ENCODE results near the gene MVP.

Gene MVP

DNA sequence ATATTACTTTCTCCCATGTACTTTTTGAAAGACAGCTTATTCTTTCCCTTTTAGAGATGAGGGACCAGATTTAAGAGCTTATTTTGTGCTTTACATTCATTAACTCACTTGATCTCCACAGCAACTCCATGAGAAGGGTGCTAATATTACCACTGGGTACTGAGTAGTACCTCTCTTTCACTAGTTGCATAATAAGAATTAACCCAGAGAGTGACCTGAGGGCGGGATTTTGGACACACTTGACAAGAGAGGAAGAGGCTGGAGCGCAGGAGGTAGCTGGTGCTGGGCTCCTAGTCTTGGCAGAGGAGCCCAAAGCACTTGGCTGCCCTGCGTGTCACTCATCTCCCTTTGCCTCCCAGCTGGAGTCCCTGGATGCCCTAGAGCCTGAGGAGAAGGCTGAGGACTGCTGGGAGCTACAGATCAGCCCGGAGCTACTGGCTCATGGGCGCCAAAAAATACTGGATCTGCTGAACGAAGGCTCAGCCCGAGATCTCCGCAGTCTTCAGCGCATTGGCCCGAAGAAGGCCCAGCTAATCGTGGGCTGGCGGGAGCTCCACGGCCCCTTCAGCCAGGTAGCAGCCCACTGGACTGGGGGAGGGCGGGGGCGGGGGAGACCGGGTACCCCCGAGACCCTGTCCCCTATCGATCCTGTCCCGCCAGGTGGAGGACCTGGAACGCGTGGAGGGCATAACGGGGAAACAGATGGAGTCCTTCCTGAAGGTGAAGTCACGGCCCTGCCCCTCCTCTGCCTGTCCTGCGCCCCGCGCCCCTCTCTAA is 15.6 kb upstream of the MVP start:
- DNase-seq, result no peak

DNA sequence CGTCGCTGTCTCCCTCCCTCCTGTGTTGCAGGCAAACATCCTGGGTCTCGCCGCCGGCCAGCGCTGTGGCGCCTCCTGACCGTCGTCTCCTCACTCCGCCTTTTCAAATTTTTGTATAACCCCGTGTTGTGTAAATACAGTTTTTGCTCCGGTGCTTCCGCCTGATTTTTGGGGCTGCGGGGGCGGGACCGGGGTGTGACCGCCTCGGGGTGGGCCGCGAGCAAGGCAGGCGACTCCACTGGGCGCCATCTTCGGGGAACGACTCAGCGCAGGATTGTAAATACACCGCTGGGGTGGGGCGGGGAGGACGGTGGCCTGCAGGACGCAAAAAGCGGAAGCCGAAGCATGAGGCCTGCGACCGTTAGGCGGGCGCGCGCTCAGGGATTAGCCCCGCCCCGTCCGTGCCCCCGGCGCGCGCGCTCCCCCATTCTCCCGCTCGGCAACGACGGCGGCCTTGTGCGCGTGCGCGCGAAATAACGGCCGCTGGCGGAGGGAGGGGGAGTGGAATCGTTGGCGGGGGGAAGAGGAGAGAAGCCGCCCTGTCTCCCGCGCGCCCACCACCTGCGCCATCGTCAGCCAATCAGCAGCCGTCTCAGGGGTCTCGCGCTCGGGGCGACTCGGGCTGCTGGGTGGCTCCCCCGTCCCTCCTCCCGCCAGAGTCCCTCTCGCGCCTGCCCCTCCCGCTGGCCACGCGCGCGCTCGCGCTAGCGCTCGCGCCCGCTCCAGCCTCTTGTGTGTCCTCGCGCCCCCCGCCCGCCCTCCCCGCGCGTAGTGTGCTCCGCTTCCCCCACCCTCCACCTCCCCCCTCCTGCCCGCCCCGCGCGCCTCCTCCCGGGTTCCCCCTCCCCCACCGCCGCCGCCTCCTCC is 14.8 kb upstream of the MVP start:
- no peak for DNase-seq

- DNase-seq, result no peak
These were observed 14.1 kb upstream of the MVP start, which contains the start of gene MAZ for GRCh38 chr16:29806099-29806579. TSS of gene MAZ (plus strand) at chr16:29806529. CDS start at chr16:29806702, 173 bp downstream.

- DNase-seq, result no peak
These were observed 13.4 kb upstream of the MVP start for GRCh38 chr16:29806641-29807425.

GRCh38 chr16:29807426-29808218 is 12.6 kb upstream of the MVP start:
- no peak for DNase-seq

- no peak for DNase-seq
These were observed 11.9 kb upstream of the MVP start for GRCh38 chr16:29808219-29808900.

DNA sequence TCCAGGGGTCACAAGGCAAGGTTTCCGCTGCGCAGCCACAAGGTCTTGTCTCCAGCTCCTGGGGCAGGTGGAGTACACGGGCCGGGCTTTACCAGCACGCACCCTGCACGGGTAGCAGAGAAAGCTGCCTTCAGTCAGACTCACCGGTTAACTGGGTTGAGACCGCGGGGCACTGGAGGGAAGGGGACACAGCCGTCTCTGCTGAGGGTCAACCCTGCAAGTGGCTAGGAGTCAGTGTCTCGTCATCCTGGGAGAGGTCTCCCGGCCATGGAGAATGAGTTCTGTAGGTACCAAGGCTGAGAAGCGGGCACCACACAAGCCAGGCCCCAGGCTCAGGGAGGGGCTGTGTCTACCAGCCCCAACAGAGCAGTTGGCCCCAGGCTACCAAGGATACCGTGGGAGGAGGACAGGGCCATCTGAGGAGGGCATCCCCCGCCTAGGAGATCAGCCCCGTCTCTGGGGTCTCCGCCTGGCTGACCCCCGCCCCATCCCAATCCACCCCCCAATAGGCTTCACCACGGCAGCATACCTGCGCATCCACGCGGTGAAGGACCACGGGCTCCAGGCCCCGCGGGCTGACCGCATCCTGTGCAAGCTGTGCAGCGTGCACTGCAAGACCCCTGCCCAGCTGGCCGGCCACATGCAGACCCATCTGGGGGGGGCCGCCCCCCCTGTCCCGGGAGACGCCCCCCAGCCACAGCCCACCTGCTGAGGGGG is 11.1 kb upstream of the MVP start:
- no peak for DNase-seq

DNA sequence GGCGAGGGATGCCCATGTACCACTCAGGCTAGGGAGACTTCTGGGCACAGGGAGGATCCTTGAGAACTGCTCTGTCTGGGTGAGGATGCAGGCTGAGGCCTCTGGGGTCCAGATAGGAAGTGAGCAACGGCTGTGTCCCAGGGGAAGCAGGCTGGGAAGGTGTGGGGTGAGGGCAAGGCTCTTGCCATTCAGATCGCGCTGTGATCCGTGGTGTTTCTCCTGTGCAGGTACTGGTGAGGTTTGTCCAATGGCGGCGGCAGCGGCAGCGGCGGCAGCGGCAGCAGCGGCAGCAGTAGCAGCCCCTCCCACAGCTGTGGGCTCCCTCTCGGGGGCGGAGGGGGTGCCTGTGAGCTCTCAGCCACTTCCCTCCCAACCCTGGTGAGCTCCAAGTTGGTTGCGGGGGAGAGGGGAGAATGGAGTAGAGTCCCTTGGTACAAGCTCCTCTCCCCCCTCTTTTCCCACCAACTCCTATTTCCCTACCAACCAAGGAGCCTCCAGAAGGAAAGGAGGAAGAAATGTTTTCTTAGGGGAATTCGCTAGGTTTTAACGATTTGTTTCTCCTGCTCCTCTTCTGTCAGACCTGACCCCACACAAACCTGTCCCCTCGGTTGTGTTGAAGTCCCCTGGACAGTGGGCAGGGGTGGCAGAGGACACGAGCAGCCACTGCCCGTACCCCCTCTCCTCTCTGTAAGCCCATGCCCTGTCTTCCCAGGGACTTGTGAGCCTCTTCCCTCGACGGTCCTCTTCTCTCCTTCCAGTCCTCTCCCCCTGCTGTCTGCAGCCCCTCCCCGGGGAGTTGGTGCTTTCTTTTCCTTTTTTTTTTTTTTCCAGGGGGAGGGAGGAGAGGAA is 10.2 kb upstream of the MVP start:
- no peak for DNase-seq

DNA sequence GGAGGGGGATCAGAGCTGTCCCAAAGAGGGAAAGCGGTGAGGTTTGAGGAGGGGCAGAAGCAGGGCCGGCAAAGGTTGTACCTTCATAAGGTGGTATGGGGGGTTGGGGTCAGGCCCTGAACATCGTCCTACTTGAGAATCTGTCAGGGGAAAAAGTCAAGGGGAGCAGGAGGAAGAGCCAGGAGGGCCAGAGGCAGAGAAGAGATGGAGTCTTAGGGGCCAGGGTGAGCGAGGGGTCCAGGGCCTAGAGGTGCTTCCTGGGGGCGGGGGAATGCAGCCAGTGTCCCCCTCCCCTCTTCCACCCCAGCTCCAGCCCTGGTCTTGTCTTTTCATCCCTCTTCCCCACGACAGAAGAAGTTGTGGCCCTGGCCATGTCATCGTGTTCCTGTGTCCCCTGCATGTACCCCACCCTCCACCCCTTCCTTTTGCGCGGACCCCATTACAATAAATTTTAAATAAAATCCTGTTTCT is 9.5 kb upstream of the MVP start:
- no peak for DNase-seq

DNA sequence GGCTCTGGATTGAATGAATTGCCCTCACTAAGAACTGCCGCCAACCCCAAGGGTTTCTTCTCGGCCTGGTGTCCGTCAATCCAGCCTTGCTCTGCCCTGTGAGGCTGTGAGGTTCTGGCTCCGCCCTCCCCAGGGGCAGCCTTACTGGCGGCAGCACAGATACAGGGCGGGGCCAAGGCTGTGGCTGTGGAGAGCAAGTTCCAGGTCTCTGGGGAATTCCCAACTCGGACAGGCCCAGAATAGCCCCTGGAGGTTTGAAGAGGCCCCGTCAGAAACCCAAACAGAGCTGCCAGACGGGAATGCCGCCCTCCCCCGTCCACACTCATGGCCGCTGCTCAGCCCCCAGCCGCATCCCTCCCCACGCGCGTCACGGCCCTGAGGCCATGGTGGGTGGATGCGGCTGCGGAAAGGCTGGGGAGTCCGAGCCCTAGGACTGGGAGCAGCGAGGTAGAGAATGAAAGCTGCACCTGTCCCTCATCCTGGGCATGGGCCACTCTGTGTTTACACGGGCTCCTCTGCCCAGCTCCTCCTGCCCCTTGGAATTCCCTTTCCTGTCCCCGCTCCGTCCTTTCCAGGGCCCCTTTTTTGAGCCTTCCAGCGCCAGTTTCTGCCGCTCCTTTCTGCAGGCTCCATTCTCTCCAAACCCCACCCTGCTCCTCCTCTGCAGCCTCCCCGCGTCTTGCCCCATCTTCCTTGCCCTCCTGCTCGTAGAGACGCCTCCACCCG is 8.9 kb upstream of the MVP start:
- DNase-seq, result no peak

GRCh38 chr16:29811896-29812665 is 8.2 kb upstream of the MVP start, which contains the start of gene PRRT2:
TSS of gene PRRT2 (plus strand) at chr16:29812193. CDS start at chr16:29813055, 862 bp downstream.
- DNase-seq, result no peak

DNA sequence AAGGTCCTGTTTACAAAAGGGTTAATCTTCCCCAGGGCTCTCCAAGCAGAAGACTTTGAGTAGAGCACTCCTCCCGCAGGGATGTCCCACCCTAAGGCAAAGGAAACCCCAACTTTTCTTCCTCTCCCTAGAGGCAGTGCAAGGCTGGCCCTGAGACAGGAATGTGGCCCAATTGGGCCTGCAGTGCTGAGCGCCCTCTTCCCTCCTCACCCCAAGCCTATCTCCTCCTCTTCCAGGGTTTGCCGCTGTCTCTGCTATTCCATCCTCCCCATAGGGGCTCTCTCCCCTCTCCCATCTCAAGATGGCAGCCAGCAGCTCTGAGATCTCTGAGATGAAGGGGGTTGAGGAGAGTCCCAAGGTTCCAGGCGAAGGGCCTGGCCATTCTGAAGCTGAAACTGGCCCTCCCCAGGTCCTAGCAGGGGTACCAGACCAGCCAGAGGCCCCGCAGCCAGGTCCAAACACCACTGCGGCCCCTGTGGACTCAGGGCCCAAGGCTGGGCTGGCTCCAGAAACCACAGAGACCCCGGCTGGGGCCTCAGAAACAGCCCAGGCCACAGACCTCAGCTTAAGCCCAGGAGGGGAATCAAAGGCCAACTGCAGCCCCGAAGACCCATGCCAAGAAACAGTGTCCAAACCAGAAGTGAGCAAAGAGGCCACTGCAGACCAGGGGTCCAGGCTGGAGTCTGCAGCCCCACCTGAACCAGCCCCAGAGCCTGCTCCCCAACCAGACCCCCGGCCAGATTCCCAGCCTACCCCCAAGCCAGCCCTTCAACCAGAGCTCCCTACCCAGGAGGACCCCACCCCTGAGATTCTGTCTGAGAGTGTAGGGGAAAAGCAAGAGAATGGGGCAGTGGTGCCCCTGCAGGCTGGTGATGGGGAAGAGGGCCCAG is 7.3 kb upstream of the MVP start:
- no peak for DNase-seq

- DNase-seq, result no peak
These were observed 6.4 kb upstream of the MVP start for GRCh38 chr16:29813644-29814562.

DNA sequence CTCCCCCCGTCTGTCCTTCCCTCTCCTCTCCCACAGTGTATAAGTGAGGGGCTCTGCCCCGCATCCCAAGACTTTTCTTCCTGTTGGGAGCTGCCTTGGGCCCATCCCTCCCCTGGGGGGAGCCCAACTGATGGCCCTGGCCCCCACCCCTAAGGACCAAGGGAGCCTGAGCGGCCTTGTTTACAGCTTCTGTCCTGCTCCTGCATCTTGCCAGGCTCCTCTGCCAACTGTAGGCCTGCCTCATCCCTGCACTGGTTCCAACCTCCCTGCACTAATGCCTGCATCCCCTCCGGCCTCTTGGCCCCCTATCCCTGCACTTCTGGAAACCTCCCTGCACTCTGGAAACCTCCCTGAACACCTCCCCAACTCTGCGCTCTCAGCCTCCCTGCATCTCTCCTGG is 5.7 kb upstream of the MVP start:
- DNase-seq, result no peak

- DNase-seq, result no peak
These were observed 5.1 kb upstream of the MVP start for GRCh38 chr16:29815032-29815721.

Data from NCI-H187 treated with DMSO at 0.1 percent for 48 hours (cell line).